CD4-positive, alpha-beta T cell treated with Interleukin-21 for 1 hour (primary cell): ENCODE data around the gene TTC39B.

Experiments used
- DNase-seq: peaks from one replicate; pipeline ENCODE4 v3.0.0-alpha.2; 2020

TTC39B gene

GRCh38 chr9:15160673-15161072 lies 146.3 kb downstream of the TTC39B start:
- DNase-seq = no peak

- DNase-seq = no peak
Observed at GRCh38 chr9:15158064-15158463, 149.0 kb downstream of the TTC39B start.

GRCh38 chr9:15157381-15157780 lies 149.6 kb downstream of the TTC39B start:
- no peak for DNase-seq

GRCh38 chr9:15156241-15156640 lies 150.8 kb downstream of the TTC39B start:
- no peak for DNase-seq

- DNase-seq = no peak
Observed at GRCh38 chr9:15155826-15156225, 151.2 kb downstream of the TTC39B start.

GRCh38 chr9:15155323-15155722 lies 151.7 kb downstream of the TTC39B start:
- no peak for DNase-seq

GRCh38 chr9:15154677-15155076 lies 152.3 kb downstream of the TTC39B start:
- no peak for DNase-seq

- no peak for DNase-seq
Observed at GRCh38 chr9:15153961-15154360, 153.1 kb downstream of the TTC39B start.

- no peak for DNase-seq
Observed at GRCh38 chr9:15150939-15151338, 156.1 kb downstream of the TTC39B start.

- DNase-seq = no peak
Observed at GRCh38 chr9:15149450-15149849, 157.6 kb downstream of the TTC39B start.

GRCh38 chr9:15146268-15146700 lies 160.7 kb downstream of the TTC39B start:
- DNase-seq = no peak

GRCh38 chr9:15144622-15145061 lies 162.4 kb downstream of the TTC39B start:
- DNase-seq = no peak

GRCh38 chr9:15142878-15143534 lies 164.0 kb downstream of the TTC39B start:
- DNase-seq = peak; percentile 29

- no peak for DNase-seq
Observed at GRCh38 chr9:15140051-15140450, 167.0 kb downstream of the TTC39B start.

- no peak for DNase-seq
Observed at GRCh38 chr9:15139469-15139868, 167.5 kb downstream of the TTC39B start.

GRCh38 chr9:15138357-15138686 lies 168.7 kb downstream of the TTC39B start:
- no peak for DNase-seq

- no peak for DNase-seq
Observed at GRCh38 chr9:15137658-15138356, 169.2 kb downstream of the TTC39B start.

GRCh38 chr9:15137089-15137488 lies 169.9 kb downstream of the TTC39B start:
- no peak for DNase-seq

- no peak for DNase-seq
Observed at GRCh38 chr9:15136646-15137045, 170.4 kb downstream of the TTC39B start.

GRCh38 chr9:15135164-15135792 lies 171.7 kb downstream of the TTC39B start:
- peak; percentile 60 for DNase-seq

- no peak for DNase-seq
Observed at GRCh38 chr9:15133488-15133887, 173.5 kb downstream of the TTC39B start.

GRCh38 chr9:15132091-15132490 lies 174.9 kb downstream of the TTC39B start:
- no peak for DNase-seq

- no peak for DNase-seq
Observed at GRCh38 chr9:15131094-15131493, 175.9 kb downstream of the TTC39B start.

- DNase-seq = no peak
Observed at GRCh38 chr9:15127831-15128230, 179.2 kb downstream of the TTC39B start.
